Measurements from ENCODE around the gene ITGB1BP1.

Gene ITGB1BP1

DNA sequence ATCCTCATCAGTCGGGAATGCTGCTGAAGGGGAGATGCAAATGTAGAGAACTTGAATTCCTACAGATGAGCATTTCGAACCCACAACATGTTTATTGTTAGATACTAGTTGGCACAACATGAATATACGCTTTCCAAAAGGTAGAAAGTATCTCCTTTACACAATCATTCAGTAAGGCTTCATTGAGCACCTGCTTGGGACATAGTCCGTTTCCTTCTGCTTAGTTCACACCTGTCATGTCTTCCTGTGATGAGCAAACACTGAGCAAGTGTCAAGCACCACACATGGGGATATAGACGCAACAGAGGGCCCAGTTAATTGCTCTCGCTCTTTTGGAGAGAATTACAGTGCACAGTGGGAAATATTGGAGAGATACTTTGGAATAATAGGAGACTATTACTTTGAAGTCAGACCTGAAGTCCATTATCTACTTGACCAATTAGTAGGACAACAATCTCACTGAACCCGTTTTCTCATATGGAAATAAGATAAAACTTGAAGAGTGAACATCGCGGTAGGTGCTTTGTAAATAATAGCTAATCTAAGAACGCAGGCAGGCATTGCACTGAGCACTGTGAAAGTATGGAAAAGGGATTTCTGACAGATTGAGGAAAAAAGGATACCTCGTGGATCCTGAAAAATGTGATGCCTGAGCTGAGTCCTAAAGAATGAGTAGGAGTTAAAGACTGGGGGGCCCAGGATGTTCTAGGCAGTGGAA is 1.3 kb upstream of the ITGB1BP1 start:
- DNase-seq, result no peak

DNA sequence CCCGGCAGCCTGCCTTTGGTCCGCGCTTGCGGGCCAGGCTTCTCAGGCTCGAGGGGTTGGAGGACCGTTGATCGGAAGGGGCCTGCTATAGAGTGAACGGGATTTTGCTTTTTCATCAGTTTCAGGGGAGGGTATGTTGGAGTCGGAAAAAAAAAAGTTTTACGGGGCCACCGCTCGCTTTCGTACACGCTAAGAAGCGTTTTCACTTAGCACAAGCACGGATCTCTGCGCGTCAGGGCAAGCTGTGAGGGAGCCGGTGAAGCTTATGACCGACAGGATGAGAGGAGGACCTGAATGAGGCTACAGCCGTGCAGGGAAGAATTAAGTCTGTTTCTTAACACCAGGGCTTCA is 569 bp upstream of the ITGB1BP1 start:
- no peak for DNase-seq

DNA sequence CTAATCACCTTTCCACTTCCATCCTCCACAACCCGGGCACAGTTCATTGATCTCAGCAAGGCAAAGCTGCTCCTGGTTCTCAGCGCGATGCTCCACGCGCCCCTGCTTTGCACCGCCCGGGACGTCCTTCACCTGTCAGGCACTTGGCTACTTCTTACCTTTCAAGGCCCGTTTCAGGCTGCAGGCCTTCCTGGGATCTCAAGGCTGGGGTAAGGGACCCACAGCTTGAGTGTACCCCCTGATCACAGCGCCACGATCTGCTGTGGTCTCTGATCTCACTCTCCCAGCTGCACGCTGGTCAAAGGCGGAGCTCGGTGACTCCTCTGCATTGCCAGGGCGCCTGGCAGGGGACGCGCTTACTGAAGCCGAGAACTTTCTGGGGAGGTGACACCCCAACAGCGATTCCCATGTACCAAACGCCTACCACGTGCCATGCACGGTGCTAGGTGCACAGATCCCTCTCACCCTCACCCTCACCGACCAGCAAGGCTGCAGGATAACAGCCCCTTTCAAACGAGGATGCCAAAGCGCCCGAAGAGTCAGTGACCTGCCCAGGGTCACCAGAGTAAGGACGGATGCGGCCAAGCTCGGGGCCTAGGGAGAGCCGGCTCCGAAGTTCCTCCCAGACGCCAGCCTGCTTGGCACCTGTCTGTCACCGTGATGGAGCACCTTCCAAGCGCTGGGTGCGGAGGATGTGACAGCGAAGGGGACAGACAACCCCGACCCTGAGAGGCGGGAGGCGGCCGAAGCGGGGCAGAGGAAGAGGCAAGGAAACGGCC is 818 bp downstream of the ITGB1BP1 start:
- no peak for DNase-seq

DNA sequence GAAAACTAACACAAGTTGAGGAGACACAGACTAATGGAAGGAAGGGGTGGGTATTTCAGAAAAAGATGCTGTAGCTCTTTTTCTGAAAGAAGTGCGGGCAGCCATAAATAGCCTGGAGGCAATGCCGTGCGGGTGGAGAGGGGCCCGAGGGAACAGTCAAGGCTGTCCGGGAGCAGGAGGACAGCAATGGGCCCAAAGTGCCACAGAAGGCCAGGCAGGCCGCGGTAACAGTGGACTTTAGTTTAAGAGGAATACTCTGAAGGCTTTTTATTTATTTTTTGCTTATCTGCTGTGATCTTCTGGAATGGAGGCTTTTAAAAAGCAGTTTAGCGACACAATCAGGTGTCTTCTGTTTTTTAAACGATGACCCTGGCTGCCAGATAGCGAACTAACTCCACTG is 2.8 kb downstream of the ITGB1BP1 start:
- no peak for DNase-seq

DNA sequence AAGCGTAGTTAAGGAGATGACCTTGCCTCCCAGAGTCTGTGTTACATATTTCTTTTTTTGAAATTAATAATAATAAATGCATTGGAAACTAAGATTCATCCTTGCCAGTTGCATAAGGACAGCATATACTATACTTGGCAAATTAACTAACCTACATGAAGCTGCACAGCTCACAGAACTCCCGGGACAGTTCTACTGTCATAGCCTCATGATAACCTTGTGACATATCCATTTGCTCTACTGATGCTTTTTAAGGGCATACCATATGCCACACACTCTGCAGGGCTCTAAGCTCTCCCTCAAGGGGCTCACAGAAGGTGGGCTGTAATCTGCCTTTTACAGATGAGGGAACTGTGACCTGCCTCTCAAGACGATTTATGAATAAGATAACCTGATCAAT is 3.8 kb downstream of the ITGB1BP1 start:
- no peak for DNase-seq

DNA sequence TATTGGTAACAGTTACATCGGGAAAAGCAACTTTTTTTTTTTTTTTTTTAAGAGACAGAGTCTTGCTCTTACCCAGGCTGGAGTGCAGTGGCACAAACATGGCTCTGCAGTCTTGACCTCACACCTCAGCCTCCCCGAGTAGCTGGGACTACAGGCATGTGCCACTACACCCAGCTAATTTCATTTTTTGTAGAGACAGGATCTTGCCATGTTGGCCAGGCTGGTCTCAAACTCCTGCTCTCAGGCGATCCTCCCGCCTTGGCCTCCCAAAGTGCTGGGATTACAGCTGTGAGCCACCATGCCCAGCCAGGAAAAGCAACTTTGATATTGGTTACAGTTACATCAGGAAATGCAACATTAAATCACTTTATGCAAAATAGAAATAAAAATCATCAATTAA is 4.6 kb downstream of the ITGB1BP1 start:
- no peak for DNase-seq

DNA sequence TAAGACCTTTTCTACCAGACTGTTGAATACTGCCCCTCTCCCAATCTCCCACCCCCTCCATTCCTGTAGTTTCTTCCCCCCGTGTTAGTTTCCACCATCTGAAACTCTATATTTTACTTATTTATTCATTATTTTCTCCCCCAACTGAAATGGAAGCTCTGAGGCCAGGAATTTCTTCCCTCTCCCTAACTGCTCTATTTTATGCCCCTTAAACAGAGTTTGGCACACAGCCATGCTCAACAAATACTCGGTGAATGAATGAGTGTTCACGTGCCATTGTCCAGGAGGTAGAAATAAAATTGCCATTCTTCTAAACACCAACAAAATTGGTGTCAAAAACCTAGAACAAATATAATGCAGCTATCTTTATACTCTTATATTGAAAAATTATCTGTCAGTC is 5.6 kb downstream of the ITGB1BP1 start:
- no peak for DNase-seq

DNA sequence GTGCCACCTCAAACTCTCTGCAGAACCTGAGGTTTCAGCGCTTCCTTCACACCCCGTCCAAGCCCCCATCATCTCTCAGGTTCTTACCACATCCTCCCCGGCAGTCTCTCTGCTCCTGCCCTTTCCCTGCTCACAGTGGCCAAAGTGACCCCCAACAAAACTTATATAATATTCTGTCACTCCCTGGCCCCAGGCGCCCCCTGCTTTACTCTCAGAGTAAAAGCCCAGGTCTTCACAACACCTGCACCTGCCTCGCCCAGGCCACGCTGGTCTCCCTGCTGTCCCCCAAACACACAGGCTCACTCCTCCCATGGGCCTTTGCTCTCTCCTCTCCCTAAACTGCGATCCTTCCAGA is 6.4 kb downstream of the ITGB1BP1 start:
- no peak for DNase-seq

DNA sequence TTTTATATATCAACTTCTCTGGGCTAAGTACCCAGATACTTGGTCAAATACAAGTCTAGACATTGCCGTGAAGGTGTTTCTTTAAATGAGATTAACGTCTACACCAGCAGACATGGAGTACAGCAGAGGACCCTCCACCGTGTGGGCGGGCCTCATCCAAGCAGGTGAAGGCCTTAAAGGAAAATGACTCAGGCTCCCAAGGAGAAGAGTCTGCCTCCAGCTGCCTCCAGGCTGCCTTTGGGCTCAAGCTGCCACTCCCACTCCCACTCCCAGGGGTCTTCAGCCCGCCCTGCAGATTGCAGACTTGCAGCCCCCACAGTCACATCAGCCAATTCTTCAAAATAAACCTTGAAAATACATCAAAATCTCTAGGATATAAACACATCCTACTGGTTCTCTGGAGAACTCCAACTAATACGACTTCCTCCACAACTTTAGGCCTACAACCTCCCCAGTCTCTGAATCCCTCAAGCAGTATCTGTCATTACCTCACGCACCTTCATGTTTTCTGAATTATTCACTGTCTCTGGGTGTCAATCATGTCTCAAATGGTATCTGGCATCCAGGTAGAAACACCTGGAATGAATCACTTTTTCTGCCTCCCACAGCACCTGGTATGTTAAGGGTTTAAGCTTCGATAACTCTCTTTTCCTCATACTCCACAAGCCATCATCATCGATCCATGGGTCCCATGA is 6.9 kb downstream of the ITGB1BP1 start:
- DNase-seq, result no peak

DNA sequence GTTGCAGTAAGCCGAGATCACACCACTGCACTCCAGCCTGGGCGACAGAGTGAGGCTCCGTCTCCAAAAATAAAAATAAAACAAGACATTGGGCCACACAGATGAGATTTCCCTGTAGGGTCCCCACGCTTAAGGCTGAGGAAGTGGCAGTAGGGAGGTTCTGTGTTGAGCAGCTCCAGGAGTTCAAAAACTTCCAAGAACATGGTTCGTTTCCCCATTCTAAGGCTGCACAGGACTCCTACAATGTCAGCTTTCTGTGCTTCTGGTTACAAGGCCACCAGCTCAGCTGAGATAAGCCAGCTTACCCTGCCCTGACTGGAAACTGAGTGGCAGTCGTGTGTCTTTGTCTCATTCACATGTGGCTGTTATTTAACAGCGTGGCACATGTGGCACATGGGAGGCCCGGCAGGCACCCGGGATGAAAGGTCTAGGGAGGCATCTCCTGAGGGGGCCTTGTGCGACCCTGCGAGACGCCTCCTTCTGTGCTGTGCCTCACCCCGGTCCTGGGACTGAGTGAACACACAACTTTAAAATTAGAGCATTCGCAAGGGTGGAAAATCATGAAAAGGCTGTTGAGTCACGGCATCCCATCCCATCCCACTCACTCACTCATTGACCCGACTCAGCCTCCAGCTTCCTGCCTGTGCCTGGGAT is 7.7 kb downstream of the ITGB1BP1 start:
- no peak for DNase-seq

DNA sequence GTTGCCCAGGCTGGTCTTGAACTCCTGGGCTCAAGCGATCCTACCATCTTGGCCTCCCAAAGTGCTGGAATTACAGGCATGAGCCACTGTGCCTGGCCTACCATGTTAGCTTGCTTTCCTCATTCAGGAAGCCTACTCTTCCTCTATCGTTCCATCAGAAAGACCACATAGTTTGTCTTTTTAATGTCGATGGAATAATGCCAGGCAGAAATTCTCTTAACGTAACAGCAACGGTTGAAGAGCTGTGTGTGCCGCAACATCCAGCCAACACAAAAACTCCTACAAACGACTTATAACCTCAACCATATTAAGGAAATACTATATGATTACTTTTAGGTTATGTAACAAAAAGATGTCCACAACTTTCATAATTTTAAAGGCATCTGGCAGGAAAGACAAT is 10.5 kb downstream of the ITGB1BP1 start:
- DNase-seq, result no peak

DNA sequence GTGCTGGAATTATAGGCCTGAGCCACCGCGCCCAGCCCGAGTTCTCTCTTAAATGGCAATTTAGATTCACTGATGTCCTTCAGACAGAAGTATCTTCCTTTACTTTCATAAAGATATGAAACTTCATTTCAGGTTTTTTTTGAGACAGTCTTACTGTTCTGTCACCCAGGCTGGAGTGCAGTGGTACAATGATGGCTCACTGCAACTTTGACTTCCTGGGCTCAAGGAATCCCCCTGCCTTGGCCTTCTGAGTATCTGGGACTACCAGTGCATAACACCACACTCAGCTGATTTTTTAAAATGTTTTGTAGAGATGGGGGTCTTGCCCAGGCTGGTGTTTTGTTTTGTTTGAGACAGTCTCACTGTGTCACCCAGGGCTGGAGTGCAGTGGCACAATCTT is 13.2 kb downstream of the ITGB1BP1 start:
- no peak for DNase-seq

DNA sequence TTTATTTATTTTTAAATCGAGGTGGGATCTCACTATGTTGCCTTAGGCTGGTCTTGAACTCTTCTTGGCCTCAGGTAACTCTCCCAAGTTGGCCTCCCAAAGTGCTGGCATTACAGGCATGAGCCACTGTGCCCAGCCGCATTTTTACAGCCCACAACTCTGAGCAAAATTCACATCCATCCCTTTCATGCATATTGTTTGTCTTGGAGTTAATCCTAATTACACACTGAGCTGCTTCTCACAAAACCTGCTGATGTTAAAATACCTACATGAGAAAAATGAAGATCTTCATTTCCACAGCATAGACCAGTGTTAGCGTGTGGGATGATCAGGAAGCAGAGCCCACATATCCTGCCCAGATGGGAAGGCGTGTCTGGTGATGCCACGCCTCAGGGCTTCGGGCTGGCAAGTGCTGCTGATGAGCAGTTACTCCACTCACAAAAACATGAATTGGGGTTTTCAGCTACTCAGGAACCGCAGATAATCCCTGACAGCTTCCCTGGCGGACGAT is 14.6 kb downstream of the ITGB1BP1 start:
- no peak for DNase-seq

DNA sequence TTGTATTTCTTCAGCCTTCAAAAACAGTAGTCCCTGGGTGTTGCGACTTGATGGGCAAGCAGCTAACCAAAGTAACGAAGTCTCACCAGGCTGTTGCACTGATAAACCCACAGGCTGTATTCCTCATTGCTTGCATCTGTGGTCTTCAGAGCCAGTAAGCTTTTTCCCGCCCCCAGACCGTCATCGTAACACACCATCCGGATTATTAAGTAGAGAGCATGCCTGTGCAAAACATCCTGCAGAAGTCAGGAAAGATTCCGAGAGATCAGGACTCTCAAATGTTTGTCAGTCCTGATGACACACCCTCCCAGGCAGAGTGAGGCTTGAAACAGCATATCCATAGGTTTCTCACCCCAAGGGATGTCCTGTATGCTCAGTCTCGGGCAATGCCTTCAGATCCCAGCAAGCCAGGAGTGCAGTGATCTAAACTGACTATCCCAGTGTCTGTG is 15.9 kb downstream of the ITGB1BP1 start:
- DNase-seq, result no peak

DNA sequence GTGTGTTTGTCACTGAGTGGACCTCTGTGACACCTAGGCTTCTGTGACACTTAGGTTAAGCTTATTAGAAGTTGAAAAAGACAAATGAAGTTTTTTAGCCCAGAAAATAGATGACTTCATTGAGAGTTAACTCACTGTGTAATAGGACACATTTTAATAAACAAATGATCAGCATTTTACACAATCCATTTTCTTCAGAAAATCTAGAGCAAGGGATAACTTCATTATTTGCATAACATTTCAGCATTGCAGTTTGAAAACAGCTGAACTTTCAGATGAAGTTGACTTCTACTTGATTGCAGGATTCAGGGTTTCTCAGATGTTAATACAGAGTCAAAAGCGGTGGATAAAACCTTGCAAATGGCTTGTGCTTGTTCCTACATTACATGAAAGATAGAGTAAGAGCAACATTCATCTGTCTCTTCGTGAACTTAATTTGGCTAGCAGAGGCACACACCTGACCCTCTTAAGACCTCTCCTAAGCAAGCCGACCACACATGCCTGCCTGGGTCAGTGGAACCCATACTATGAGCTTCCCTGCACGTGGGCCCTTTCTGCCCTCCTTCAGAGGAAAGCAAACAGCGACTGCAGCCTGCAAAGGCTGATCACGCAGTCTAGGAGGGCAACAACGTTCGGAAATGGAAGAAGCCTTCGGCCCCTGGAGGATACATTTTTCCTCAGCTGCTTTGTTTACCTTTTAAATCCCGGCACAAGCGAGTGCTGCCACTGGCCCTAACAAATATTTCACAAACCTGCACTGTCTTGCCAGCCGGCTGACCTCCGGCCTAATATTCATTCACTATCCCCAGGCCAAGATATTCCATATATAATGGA is 16.6 kb downstream of the ITGB1BP1 start:
- no peak for DNase-seq

DNA sequence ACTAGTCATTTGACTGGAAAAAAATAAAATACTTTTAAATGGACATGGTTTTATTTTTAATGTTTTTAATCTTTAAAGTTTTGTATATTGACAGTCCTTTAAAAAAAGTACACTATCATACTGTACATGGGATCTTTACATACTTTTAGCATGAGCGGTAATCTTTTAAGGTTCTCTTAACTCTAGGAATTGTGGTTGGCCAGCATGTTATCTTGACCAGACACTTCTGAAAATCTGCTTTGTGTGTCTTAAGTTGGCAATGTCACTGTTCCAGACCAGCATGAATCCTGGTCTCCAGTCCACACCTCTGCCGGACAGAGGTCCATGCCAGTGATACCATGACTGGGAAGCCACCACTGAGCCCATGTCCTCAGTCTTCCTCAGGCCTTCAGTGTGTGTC is 17.7 kb downstream of the ITGB1BP1 start:
- DNase-seq, result no peak

DNA sequence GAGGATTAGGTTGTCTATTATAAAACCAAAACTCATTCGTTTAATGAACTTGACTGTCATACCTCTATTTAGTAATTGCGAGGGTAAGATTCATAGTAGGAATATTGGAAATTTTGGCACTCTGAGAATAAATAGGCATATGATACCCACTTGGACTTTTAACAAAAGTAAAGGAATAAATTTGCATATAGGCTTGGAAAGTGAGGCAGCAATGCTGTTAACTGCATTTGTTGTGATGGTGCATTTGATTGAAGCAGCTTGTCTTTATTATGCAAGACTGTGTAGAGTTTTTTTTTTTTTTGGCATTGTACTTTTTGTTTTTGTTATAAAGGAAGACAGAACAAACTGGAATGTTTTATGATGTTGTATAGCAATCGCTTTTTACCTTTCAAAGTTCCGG is 18.9 kb downstream of the ITGB1BP1 start:
- DNase-seq, result no peak

DNA sequence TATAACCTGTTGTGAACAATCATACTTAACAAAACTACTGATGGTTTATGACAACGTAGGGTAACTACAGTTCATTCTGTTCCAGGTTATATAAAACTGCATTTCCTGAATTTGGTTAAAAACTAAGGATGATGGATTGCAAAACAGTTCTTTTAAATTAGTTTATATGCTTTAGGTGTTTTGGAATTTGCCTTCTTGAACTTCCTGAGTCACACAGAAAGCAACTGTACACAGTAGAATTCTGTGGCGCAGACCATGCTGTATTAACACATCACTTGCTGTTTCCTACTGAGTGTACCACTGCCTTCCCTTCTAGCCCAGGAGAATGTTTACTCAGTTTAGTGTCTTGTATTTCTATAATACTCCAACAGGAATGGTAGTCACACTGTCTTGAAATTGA is 19.4 kb downstream of the ITGB1BP1 start:
- DNase-seq, result no peak

DNA sequence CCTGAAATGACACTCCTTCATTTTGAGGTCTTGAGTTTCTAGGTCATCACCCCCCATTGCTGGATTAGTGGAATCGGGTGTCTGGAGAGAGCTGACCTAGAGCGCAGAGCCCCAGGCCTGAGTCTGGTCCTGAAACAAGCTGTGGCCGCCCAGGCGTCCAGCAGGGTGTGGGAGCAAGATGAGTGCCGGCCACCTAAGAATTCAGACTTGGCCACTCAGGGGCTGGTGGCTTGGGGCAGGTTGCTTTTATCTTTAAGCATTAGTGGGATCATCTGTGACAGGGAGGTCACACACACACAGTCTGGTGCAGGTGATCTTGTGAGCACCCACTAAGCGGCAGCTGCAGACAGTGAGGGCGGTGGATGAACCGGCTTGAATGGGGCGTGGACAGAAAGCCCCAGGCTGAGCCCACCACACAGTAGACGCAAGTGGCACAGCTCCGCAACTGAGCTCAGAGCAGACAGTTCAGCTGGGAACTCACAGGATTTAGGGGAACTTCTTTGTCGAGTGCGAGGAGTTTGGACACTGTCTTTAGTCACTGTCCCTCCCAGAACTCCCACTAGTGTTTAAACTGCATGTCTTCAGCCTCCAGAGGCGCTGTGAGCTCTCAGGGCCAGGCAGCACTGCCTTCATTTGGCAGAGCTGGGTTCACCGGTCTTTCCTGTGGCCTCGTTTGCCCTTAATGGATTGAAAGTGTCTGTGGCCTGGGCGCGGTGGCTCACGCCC is 21.5 kb downstream of the ITGB1BP1 start:
- DNase-seq, result no peak

DNA sequence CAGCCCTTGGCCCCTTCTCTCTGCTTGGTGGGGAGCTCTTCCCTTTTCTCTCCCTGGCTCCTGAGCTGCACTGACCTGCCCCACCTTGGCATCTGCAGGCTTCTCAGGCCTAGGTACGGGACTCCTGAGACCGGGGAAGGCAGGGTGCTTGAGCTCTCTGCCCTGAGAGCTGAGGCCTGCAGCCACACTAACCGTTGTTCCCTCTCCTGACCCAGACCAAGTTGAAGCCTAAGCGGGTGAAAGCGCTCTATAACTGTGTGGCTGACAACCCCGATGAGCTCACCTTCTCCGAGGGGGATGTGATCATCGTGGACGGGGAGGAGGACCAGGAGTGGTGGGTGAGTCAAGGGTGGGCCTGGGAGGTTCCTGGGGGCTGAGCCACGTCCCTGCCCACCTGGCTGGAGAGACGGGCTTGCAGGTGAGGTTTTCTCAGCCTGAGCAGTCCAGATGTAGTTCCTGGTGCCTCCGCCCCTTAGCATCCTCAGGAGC is 22.2 kb downstream of the ITGB1BP1 start:
- no peak for DNase-seq
